ENCODE measurements around the gene SEMA4C.
"Not testable (repeated sequence)": the region's sequence is repeated elsewhere in the genome, so short reads cannot be mapped to it uniquely, and the experiment has no call there.

SEMA4C gene

GRCh38 chr2:96864343-96865091 lies 5.4 kb downstream of the SEMA4C start:
- DNase-seq, result peak; percentile 50

- DNase-seq, result no peak
Measured at GRCh38 chr2:96863575-96864342, 6.1 kb downstream of the SEMA4C start.

GRCh38 chr2:96863056-96863455 lies 6.8 kb downstream of the SEMA4C start:
- not testable (repeated sequence) for DNase-seq

GRCh38 chr2:96861074-96861473 lies 8.8 kb downstream of the SEMA4C start:
- no peak for DNase-seq

GRCh38 chr2:96860065-96861029 lies 9.5 kb downstream of the SEMA4C start:
- DNase-seq, result peak; percentile 58

- no peak for DNase-seq
Measured at GRCh38 chr2:96859681-96860064, 10.2 kb downstream of the SEMA4C start.

- peak; percentile 62 for DNase-seq
Measured at GRCh38 chr2:96859099-96859649, 10.7 kb downstream of the SEMA4C start.

GRCh38 chr2:96857667-96858372 lies 12.1 kb downstream of the SEMA4C start, which contains the start of gene ANKRD39:
Gene ANKRD39, minus strand, starts transcription at chr2:96858016. Its CDS starts 29 bp downstream, at chr2:96857987.
- DNase-seq, result peak; percentile 100

GRCh38 chr2:96856776-96857666 lies 12.9 kb downstream of the SEMA4C start:
- DNase-seq, result peak; percentile 86

GRCh38 chr2:96853321-96853720 lies 16.6 kb downstream of the SEMA4C start:
- no peak for DNase-seq

- DNase-seq, result no peak
Measured at GRCh38 chr2:96852667-96853066, 17.2 kb downstream of the SEMA4C start.

GRCh38 chr2:96848264-96848663 lies 21.6 kb downstream of the SEMA4C start:
- DNase-seq, result no peak

GRCh38 chr2:96847586-96847985 lies 22.3 kb downstream of the SEMA4C start:
- DNase-seq, result no peak

GRCh38 chr2:96846825-96847224 lies 23.1 kb downstream of the SEMA4C start:
- DNase-seq, result no peak

- DNase-seq, result no peak
Measured at GRCh38 chr2:96844405-96844808, 25.5 kb downstream of the SEMA4C start.

- no peak for DNase-seq
Measured at GRCh38 chr2:96843538-96844268, 26.2 kb downstream of the SEMA4C start, which contains the start of gene ANKRD23. Gene ANKRD23, minus strand, starts transcription at chr2:96844021. Its CDS starts 29 bp downstream, at chr2:96843992.

GRCh38 chr2:96842600-96842999 lies 27.3 kb downstream of the SEMA4C start:
- no peak for DNase-seq

- DNase-seq, result no peak
Measured at GRCh38 chr2:96841701-96842495, 28.0 kb downstream of the SEMA4C start.

Measured in DMS53 (cell line).